HepG2 (cell line): ENCODE data around the gene LRR1. TPM values are rescaled to one million over a fixed set of nuclear protein-coding genes. Genes with fewer than 3 reads are reported as not detected.

Experiments used
- CREBL2 ChIP-seq: sonication (generic); formaldehyde crosslinking; IDR thresholded peaks from 2 replicates; pipeline ENCODE4 v1.8.1; 2023; ENCODE audit warnings: missing genetic modification reagents, mild to moderate bottlenecking, borderline replicate concordance
- ELF3 ChIP-seq: IDR thresholded peaks from 2 replicates; pipeline ENCODE4 v1.6.1; 2016; ENCODE audit warnings: missing genetic modification reagents, missing compliant biosample characterization
- GPBP1L1 ChIP-seq: sonication (generic); formaldehyde crosslinking; IDR thresholded peaks from 2 replicates; pipeline ENCODE4 v1.5.0; 2020; ENCODE audit warnings: mild to moderate bottlenecking, missing genetic modification reagents
- HIVEP1 ChIP-seq: sonication (generic); formaldehyde crosslinking; IDR thresholded peaks from 2 replicates; pipeline ENCODE4 v1.4.0; 2020; ENCODE audit warnings: mild to moderate bottlenecking, missing genetic modification reagents
- HMGXB4 ChIP-seq, 2 experiments: sonication (generic) in 1 of 2; formaldehyde crosslinking in 1 of 2; IDR thresholded peaks; 2 replicates each; pipeline versions ENCODE4 v1.4.0 to v1.6.1; 2018 to 2020; ENCODE audit warnings: missing genetic modification reagents in 2 of 2, borderline replicate concordance in 1 of 2, low read depth in 1 of 2, mild to moderate bottlenecking in 1 of 2, missing biosample characterization in 1 of 2
- HNRNPH1 ChIP-seq: fragments of 200-400 bp; formaldehyde crosslinking; optimal IDR thresholded peaks from 2 replicates; pipeline ENCODE3; 2017; ENCODE audit warnings: mild to moderate bottlenecking, low read depth, low read length
- JUNB ChIP-seq: sonication (generic); formaldehyde crosslinking; IDR thresholded peaks from 2 replicates; pipeline ENCODE4 v1.8.0; 2022; ENCODE audit warnings: missing genetic modification reagents, mild to moderate bottlenecking, borderline replicate concordance
- MEIS1 ChIP-seq: sonication (generic); formaldehyde crosslinking; IDR thresholded peaks from 2 replicates; pipeline ENCODE4 v1.9.0; 2021; ENCODE audit warnings: mild to moderate bottlenecking, missing genetic modification reagents, moderate library complexity, borderline replicate concordance
- NFIB ChIP-seq: sonication (generic); formaldehyde crosslinking; IDR thresholded peaks from 2 replicates; pipeline ENCODE4 v1.9.0; 2021; ENCODE audit warnings: missing genetic modification reagents, mild to moderate bottlenecking, borderline replicate concordance
- NONO ChIP-seq, 2 experiments: fragments of 450-650 bp in 1 of 2; sonication (generic) in 1 of 2; formaldehyde crosslinking in 1 of 2; IDR thresholded peaks in 1 of 2; conservative IDR thresholded peaks in 1 of 2; 2 replicates each; pipeline versions ENCODE4 v1.6.1 to v1.8.0; 2017 to 2022; ENCODE audit warnings: mild to moderate bottlenecking in 1 of 2, missing genetic modification reagents in 1 of 2, moderate library complexity in 1 of 2
- RAD21 ChIP-seq: fragments of 450-650 bp; formaldehyde crosslinking; IDR thresholded peaks from 2 replicates; pipeline ENCODE4 v1.5.0; 2020; ENCODE audit warnings: mild to moderate bottlenecking
- REPIN1 ChIP-seq: sonication (generic); formaldehyde crosslinking; IDR thresholded peaks from 2 replicates; pipeline ENCODE4 v1.8.0; 2022; ENCODE audit warnings: missing genetic modification reagents, low read depth, mild to moderate bottlenecking, borderline replicate concordance
- RORA ChIP-seq: sonication (generic); formaldehyde crosslinking; IDR thresholded peaks from 2 replicates; pipeline ENCODE4 v1.5.0; 2020; ENCODE audit warnings: mild to moderate bottlenecking, missing genetic modification reagents, moderate library complexity
- SAP130 ChIP-seq: IDR thresholded peaks from 2 replicates; pipeline ENCODE4 v1.6.1; 2016; ENCODE audit warnings: low read depth
- SMAD3 ChIP-seq: sonication (generic); formaldehyde crosslinking; IDR thresholded peaks from 2 replicates; pipeline ENCODE4 v1.4.0; 2020; ENCODE audit warnings: missing genetic modification reagents
- SMYD3 ChIP-seq: sonication (generic); formaldehyde crosslinking; IDR thresholded peaks from 2 replicates; pipeline ENCODE4 v1.8.1; 2023; ENCODE audit warnings: mild to moderate bottlenecking, missing genetic modification reagents
- SRY ChIP-seq: sonication (generic); formaldehyde crosslinking; IDR thresholded peaks from 2 replicates; pipeline ENCODE4 v1.8.0; 2022; ENCODE audit warnings: mild to moderate bottlenecking, missing genetic modification reagents
- TOPORS ChIP-seq: sonication (generic); formaldehyde crosslinking; IDR thresholded peaks from 2 replicates; pipeline ENCODE4 v1.8.0; 2023; ENCODE audit warnings: mild to moderate bottlenecking, missing genetic modification reagents
- ZNF572 ChIP-seq: sonication (generic); formaldehyde crosslinking; IDR thresholded peaks from 2 replicates; pipeline ENCODE4 v1.5.1; 2020; ENCODE audit warnings: mild to moderate bottlenecking, missing genetic modification reagents
- ZNF768 ChIP-seq: sonication (generic); formaldehyde crosslinking; IDR thresholded peaks from 2 replicates; pipeline ENCODE4 v1.4.0; 2020; ENCODE audit warnings: missing genetic modification reagents
- ZNF772 ChIP-seq: sonication (generic); formaldehyde crosslinking; IDR thresholded peaks from 2 replicates; pipeline ENCODE4 v1.5.0; 2020; ENCODE audit warnings: mild to moderate bottlenecking, missing genetic modification reagents
- ZNF800 ChIP-seq: sonication (generic); formaldehyde crosslinking; IDR thresholded peaks from 2 replicates; pipeline ENCODE4 v1.4.0; 2020; ENCODE audit warnings: missing genetic modification reagents
- polyA plus RNA-seq, 8 experiments: library from polyadenylated mRNA; depleted of rRNA in 3 of 8; stranded (reverse) in 7 of 8; unstranded in 1 of 8; fragments of >200 nt; fragmentation: Illumina TruSeq in 4 of 8; extraction: Trizol in 4 of 8; gene quantifications; 2 replicates each; pipeline versions ENCODE4 v1.2.1 to v1.2.3, GENCODE V29; 2011 to 2016; ENCODE audit warnings: low read depth in 4 of 8, missing spikeins in 1 of 8, mixed read lengths in 1 of 8; ENCODE audit not compliant: insufficient read depth in 1 of 8
- total RNA-seq, 5 experiments: library from RNA; depleted of rRNA; stranded (reverse); fragments of >200 nt; fragmentation: Illumina TruSeq; extraction: Trizol; gene quantifications; 2 replicates each; pipeline ENCODE4 v1.2.3, GENCODE V29; 2016; ENCODE audit warnings: low read depth in 1 of 5

Gene LRR1
- total and polyA plus RNA-seq, 2 of the 13 experiments (the other 11 are each of a cell fraction or from before 2014, with no cell fraction given): 7.0 to 36.2 TPM

- peak; percentile 91; the same call in 1 of the 2 replicates for TF ChIP-seq SRY (CRISPR knock-in tag)
- no peak for TF ChIP-seq GPBP1L1 (CRISPR knock-in tag)
- no peak for TF ChIP-seq RORA (CRISPR knock-in tag)
- TF ChIP-seq ZNF772 (CRISPR knock-in tag): no peak; the same call in 1 of the 2 replicates
- TF ChIP-seq SAP130: peak; percentile 94
- TF ChIP-seq TOPORS (CRISPR knock-in tag): peak; percentile 75; the same call in 1 of the 2 replicates
- no peak for TF ChIP-seq JUNB (CRISPR knock-in tag)
- no peak for TF ChIP-seq NONO (IDR thresholded peaks at IDR 0.05)
- peak; percentile 91 for TF ChIP-seq NONO (CRISPR knock-in tag; conservative IDR thresholded peaks at IDR 0.05)
- TF ChIP-seq SMAD3 (CRISPR knock-in tag): peak; percentile 74
- TF ChIP-seq MEIS1: peak; percentile 88
- TF ChIP-seq ZNF768 (CRISPR knock-in tag): peak; percentile 51; the same call in 1 of the 2 replicates
- peak; percentile 77 for TF ChIP-seq ELF3 (CRISPR knock-in tag)
- TF ChIP-seq ZNF800 (CRISPR knock-in tag): peak; percentile 93
- TF ChIP-seq HIVEP1 (CRISPR knock-in tag): peak; percentile 95
- peak; percentile 96 to 98 for TF ChIP-seq HMGXB4 (CRISPR knock-in tag; IDR thresholded peaks at IDR 0.05; ENCODE audit: borderline replicate concordance in 1 of 2, low read depth in 1 of 2)
- TF ChIP-seq ZNF572 (CRISPR knock-in tag): peak; percentile 31; the same call in 1 of the 2 replicates
- TF ChIP-seq NFIB: 0 out of 2 replicates have a peak, but pooled peaks have one; percentile 69
- peak; percentile 68; the same call in 1 of the 2 replicates for TF ChIP-seq CREBL2
- peak; percentile 30 for TF ChIP-seq RAD21 (CRISPR knock-in tag)
- TF ChIP-seq HNRNPH1: no peak
- no peak; the same call in none of the 2 replicates for TF ChIP-seq REPIN1 (CRISPR knock-in tag)
- TF ChIP-seq SMYD3 (CRISPR knock-in tag): no peak
Measured at GRCh38 chr14:49598485-49599300, at the start of gene LRR1 (continued).
